CD4-positive, alpha-beta T cell treated with Interleukin-15 for 4 hours (primary cell): Measurements from ENCODE around the gene UGT1A5.

ENCODE experiments used
- DNase-seq: peaks from one replicate; pipeline ENCODE4 v3.0.0-alpha.2; 2020; ENCODE audit warnings: low spot score

UGT1A5 gene

DNA sequence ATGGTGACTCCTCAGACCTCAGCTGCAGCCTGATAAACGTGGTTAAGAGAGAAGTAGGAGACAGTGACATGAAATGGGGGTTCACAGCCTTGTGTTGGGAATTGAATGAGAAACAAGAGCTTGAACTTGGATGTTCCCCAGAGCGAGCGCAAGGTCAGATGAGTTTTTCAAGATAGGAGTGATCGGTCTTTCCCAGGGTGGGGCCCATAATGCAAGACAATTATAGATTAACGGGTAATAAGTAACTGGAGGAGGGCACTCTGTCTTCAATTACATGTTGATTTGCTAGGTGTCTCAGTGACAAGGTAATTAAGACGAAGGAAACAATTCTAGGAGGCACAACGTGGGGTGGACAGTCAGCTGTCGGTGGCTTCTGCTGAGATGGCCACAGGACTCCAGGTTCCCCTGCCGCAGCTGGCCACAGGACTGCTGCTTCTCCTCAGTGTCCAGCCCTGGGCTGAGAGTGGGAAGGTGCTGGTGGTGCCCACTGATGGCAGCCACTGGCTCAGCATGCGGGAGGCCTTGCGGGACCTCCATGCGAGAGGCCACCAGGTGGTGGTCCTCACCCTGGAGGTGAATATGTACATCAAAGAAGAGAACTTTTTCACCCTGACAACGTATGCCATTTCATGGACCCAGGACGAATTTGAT, at the start of gene UGT1A5:
TSS of gene UGT1A5 (plus strand) at position 297 of the 651 bp plus-strand sequence. CDS start at position 382, 85 bp downstream.
- DNase-seq: no peak

GRCh38 chr2:233663911-233664310, 48.8 kb upstream of the UGT1A5 start:
- no peak for DNase-seq

DNA sequence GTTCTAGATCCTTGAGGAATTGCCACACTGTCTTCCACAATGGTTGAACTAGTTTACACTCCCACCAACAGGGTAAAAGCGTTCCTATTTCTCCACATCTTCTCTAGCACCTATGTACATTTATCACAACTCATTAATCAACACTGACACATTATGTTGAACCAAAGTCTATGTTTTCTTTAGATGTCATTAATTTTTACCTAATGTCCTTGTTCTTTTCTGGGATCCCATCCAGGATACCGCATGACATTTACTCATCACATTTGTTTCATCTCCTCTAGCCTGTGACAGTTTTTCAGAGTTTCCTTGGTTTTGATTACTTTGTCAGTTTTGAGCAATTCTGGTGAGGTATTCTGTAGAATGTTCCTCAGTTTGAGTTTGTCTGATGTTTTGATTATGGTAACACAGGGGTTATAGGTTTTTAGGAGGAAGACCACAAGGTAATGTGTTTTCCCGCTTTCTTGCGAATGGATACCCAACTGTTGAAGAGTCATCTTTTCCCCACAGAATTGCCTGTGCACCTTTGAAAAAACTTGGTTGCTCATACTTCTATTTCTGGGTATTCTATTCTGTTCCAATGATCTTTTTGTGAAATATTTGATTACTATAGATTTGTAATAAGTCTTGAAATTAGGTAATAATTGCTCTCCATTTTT, 44.0 kb upstream of the UGT1A5 start:
- no peak for DNase-seq

- no peak for DNase-seq
Measured at GRCh38 chr2:233671290-233672161, 41.2 kb upstream of the UGT1A5 start, which contains the start of gene UGT1A9. UGT1A9 (plus strand) TSS chr2:233671898; CDS start chr2:233671935, 37 bp downstream.

DNA sequence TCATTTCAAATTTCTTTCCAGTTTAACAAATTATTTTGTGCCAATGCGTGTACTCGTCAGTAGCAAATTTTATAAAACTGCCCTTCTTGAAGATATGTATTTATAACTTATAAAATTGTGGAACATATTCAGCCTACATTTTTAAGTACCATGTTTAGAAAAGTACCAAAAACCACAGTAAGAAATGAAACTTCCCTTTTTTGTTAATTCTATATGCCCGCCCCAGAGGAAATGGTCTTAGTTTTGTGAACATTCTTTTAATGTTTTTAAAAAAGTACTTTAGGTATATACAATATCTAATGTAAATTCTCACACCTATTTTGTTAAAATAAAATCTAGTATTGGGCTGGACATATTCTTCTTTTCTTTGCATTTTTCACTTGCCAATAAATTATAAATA, 39.8 kb upstream of the UGT1A5 start:
- no peak for DNase-seq

- no peak for DNase-seq
Measured at GRCh38 chr2:233673896-233674295, 38.8 kb upstream of the UGT1A5 start.

- no peak for DNase-seq
Measured at GRCh38 chr2:233674314-233674713, 38.4 kb upstream of the UGT1A5 start.

DNA sequence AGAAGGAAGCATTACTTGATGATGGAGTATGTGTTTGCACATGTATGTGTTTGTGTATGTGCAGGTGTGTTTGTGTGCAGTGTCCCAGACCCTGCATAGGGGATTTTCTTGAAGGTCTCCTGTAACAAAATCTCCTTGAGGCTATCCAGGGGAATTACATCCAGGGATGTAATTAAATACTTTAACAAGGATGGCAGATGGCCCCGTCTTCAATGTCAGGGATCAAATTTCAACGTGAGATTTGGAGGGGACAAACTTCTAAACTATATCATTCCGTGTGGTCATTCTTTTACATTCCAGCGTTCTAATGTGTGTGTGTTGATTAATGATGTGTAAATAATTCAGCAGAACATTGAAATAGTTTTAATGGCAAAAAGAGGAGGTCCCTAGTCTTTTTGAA, 37.7 kb upstream of the UGT1A5 start:
- no peak for DNase-seq

- no peak for DNase-seq
Measured at GRCh38 chr2:233676046-233676445, 36.7 kb upstream of the UGT1A5 start.

DNA sequence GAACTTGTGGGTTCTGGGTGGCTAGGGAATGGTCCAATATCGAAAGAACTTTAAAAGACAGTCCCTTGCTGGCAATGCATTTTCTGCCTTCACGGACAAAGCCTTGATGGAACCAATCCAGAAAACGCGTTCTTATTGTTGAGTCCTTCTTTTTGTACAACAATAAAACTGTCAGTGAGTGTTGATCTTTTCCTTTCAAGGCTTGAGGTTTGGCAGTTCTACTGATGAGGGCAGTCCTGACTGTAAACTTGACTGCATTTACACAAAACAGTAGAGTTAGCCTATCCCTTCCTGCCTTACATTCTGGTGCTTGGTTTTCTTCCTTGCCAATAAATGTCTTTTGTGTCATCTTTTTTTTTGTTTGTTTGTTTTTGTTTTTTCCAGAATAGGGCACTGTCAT, 33.5 kb upstream of the UGT1A5 start:
- no peak for DNase-seq

GRCh38 chr2:233680361-233681045, 32.2 kb upstream of the UGT1A5 start:
- DNase-seq: no peak

- DNase-seq: no peak
Measured at GRCh38 chr2:233681521-233682099, 31.1 kb upstream of the UGT1A5 start, which contains the start of gene UGT1A7. UGT1A7 (plus strand) TSS chr2:233681901; CDS start chr2:233681938, 37 bp downstream.

- no peak for DNase-seq
Measured at GRCh38 chr2:233684640-233685039, 28.1 kb upstream of the UGT1A5 start.

DNA sequence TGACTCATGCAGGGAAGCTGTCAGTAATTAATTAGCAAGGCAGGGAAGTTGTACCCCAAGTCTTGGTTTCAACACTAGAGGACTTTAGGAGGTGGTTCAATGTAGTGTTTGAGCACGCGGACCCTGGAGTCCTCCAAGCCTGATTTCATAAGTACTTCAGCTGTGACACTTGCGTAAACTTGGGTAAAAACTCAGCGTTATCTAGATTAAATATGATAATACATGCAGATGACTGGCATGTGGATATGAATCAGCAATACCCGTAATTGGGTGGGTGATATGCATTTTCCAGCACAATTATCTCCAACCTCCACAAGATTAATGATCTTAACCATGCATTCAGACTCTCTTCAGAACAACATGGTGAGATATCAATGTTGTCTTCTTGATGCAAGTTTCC, 25.8 kb upstream of the UGT1A5 start:
- no peak for DNase-seq

DNA sequence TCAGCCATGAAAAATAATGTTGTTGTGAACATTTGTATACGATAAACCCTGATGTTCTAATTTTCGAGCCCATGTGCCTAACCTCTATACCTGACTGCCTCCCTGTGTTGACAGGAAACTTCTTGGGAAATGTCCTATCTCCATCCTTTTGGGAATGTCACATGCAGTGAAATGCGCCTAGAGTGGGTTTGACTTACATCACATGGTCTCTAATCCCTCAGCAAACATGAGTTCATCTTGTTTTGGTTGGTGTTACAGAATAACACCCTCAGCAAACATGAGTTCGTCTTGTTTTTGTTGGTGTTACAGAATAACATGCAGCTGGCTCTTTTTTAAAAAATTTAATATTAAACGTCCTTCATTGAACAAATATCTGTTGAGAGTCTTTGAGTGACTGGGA, 24.4 kb upstream of the UGT1A5 start:
- no peak for DNase-seq

DNA sequence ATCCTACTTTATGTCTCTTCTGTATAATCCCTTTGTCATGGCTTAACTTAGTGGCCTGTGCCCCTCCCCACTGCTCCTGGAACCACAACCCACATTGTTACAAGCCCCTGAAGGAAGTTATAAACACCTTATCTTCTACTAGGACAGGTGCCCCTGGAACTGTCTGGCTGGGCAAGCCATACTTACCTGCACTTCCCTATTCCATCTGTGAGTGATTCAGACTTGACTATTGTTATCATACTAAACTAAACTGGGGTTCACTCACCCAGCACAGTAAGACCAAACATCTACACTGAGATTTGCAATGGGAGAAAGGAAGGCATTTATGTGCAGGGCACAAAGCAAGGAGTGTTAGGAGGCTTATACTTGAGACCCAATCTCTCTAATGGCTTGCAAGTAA, 23.7 kb upstream of the UGT1A5 start:
- DNase-seq: no peak

GRCh38 chr2:233689501-233689900, 23.2 kb upstream of the UGT1A5 start:
- no peak for DNase-seq

DNA sequence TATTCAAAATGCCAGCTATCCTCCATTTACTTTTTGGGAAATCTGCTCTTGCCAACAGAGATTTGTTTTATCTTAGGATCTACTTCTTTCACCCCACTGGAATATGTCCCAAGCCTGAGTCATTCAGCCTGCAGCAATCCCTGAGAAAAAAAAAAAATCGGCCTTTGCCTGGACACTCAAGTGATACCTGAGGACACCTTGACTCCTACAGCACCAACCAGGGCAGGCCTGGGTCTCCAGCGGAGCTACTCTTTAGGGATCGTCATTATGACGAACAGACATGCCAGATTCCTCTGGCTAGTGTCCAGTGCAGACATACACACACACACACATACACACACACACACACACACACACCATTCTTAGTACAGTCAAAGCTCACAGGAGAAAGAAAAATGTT, 22.3 kb upstream of the UGT1A5 start:
- DNase-seq: no peak

DNA sequence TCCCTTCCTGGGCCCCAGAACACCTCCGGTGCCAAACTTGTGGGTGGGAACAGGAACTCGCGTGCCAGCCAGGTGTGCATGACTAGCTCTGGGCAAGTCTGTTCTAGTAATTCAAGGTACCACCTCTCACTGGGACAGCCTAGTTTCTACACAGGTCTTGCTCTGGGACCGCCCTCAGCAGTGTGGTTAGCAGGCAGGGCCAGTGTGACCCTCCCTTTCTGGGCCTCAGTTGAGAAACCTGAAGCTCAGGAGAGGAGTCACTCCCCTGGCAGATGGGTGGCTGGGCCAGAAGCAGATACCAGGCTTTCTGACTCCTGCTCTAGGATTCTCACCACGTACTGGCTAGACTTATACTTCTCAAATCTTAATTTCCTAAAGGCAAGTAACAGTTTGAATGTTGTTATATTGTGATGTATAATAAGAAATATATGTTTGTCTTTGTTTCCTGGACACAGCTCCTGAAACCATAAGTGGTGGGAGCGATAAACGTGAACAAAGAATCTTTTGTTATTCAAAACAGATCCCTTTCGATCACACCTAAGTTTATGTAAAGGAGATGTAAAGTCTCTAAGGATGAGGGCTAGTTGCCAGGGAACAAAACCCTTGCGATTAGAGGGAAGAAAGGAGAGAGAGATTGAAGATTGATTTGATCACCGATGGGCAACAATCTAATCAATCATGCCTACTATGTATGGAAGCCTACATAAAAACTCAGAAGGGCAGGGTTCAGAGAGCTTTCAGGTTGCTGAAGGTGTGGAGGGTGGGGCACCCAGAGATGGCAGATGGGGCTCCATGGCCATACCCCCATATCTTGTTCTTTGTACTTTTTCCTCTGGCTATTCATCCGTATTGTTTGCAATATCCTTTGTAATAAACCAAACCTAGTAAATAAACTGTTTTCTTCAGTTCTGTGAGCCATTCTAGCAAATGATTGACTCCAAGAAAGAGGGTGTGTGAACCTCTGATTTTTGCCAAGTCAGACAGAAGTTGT, 21.0 kb upstream of the UGT1A5 start:
- no peak for DNase-seq

- no peak for DNase-seq
Measured at GRCh38 chr2:233692648-233693047, 20.1 kb upstream of the UGT1A5 start, which contains the start of gene UGT1A6. UGT1A6 (plus strand) TSS chr2:233692890; CDS start chr2:233693005, 115 bp downstream.
